HFF-Myc (cell line): ENCODE data around the gene AP2S1.
"Not testable (repeated sequence)": the region's sequence is repeated elsewhere in the genome, so short reads cannot be mapped to it uniquely, and the experiment has no call there.

Experiments
- DNase-seq: peaks from one replicate; pipeline ENCODE4 v3.0.0-alpha.2; 2011; ENCODE audit warnings: low read depth; ENCODE audit errors: extremely low read depth
- H3K4me3 ChIP-seq: replicated peaks from 2 replicates; pipeline ENCODE4 v1.5.1; 2011; ENCODE audit warnings: low read depth, mild to moderate bottlenecking, control low read depth, low read length
- CTCF ChIP-seq: IDR thresholded peaks from 2 replicates; pipeline ENCODE4 v1.5.1; 2012; ENCODE audit warnings: mild to moderate bottlenecking, low read depth, low read length, control low read depth; ENCODE audit errors: missing control alignments

AP2S1 gene

GRCh38 chr19:46815833-46816627 lies 34.6 kb downstream of the AP2S1 start:
- TF ChIP-seq CTCF, result no peak

GRCh38 chr19:46813839-46814358 lies 36.7 kb downstream of the AP2S1 start:
- DNase-seq, result no peak

More at GRCh38 chr19:46815833-46816627, 34.6 kb downstream of the AP2S1 start:
- DNase-seq, result no peak
- no peak overlapping the region for H3K4me3 ChIP-seq

GRCh38 chr19:46812977-46813838 lies 37.4 kb downstream of the AP2S1 start:
- TF ChIP-seq CTCF, result no peak
- no peak for DNase-seq
- H3K4me3 ChIP-seq, result no peak overlapping the region

More at GRCh38 chr19:46813839-46814358, 36.7 kb downstream of the AP2S1 start:
- TF ChIP-seq CTCF, result no peak
- no peak overlapping the region for H3K4me3 ChIP-seq

GRCh38 chr19:46809534-46810272 lies 40.9 kb downstream of the AP2S1 start:
- DNase-seq, result no peak
- TF ChIP-seq CTCF, result no peak
- no peak overlapping the region for H3K4me3 ChIP-seq

DNA sequence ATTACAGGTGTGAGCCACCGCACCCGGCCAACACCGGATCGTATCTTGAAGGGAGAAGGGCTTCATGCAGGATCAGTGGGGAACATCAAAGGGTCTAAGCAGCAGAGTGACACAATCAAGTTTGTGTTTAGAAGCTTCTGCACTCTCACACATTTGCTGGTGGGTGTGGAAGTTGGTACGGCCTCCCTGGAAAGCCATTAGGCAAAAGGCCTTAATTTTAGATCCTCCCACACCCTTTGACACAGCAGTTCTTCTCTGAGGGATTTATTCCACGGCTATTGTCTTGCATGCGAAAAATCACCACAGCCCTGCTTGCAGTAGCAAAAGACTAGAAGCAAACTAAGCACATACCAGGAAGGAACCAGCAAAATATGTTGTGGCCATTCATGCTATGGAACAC lies 44.0 kb downstream of the AP2S1 start:
- no peak for DNase-seq
- TF ChIP-seq CTCF, result no peak
- no peak overlapping the region for H3K4me3 ChIP-seq

DNA sequence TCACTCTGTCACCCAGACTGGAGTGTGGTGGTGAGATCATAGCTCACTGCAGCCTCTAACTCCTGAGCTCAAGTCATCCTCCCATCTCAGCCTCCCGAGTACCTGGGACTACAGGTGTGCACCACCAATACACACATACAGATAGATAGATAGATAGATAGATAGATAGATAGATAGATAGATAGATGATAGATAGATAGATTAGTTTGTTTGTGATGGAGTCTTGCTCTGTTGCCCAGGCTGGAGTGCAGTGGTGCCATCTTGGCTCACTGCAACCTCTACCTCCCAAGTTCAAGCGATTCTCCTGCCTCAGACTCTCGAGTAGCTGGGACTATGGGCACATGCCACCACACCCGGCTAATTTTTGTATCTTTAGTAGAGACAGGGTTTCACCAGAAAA lies 46.2 kb downstream of the AP2S1 start:
- DNase-seq, H3K4me3 ChIP-seq: not testable (repeated sequence)
